ENCODE data around the gene DEFB108B.
"Not testable (repeated sequence)": the region's sequence is repeated elsewhere in the genome, so short reads cannot be mapped to it uniquely, and the experiment has no call there.

Gene DEFB108B

DNA sequence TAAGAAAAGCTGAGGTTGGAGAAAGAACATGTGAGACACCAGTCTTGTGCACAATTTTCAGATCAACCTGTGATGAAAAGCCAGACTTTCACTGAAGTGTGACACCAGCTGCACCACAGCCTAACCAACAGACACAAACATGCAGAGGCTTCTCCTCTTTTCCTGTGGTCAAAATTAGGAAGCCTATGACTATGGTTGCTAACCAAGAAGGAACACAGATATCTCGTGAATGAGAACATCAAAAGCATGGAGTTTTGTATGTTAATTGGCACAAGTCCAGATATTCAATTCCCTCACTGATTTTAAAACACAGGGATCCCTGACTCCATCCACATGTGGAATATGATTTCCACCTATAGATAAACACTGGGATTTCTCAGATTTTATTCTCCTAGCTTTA lies 11.5 kb upstream of the DEFB108B start:
- not testable (repeated sequence) for DNase-seq

DNA sequence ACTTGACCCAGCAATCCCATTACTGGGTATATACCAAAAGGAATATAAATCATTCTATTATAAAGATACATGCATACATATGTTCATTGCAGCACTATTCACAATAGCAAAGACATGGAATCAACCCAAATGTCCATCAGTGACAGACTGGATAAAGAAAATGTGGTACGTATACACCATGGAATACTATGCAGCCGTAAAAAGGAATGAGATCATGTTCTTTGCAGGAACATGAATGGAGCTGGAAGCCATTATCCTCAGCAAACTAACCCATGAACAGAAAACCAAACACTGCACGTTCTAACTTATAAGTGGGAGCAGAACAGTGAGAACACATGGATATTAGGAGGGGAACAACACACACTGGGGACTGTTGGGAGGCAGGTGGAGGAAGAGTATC lies 3.8 kb upstream of the DEFB108B start:
- not testable (repeated sequence) for DNase-seq

DNA sequence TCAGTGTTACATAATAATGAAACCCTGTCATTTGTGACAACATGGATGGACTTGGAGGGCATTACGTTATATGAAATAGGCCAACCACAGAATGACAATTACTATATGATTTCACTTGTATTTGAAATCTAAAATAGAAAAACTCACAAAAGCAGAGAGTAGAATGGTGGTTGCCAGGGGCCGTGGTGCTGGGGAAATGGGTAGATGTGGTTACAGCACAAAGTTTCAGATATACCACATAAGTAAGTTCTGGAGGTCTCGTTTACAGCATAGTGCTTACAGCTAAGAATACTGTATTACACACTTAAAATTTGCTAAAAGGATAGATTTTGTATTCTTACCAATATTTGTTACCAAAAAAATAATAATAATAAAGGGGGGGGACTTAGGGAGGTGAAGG lies 3.3 kb upstream of the DEFB108B start:
- DNase-seq: not testable (repeated sequence)

- not testable (repeated sequence) for DNase-seq
These were observed 9.7 kb downstream of the DEFB108B start for GRCh38 chr11:71842720-71843119.

GRCh38 chr11:71843355-71843754 lies 10.4 kb downstream of the DEFB108B start:
- DNase-seq: not testable (repeated sequence)

GRCh38 chr11:71843858-71844257 lies 10.9 kb downstream of the DEFB108B start:
- no peak for DNase-seq

DNA sequence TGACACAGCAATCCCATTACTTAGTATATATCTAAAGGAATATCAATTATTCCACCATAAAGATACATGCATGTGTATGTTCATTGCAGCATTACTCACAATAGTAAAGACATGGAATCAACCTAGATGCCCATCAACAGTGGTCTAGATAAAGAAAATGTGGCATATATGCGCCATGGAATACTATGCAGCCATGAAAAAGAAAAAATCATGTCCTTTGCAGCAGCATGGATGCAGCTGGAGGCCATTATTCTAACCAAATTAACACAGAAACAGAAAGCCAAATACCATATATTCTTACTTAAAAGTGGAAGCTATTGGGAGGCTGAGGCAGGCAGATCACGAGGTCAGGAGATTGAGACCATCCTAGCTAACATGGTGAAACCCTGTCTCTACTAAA lies 20.9 kb downstream of the DEFB108B start:
- DNase-seq: not testable (repeated sequence)

DNA sequence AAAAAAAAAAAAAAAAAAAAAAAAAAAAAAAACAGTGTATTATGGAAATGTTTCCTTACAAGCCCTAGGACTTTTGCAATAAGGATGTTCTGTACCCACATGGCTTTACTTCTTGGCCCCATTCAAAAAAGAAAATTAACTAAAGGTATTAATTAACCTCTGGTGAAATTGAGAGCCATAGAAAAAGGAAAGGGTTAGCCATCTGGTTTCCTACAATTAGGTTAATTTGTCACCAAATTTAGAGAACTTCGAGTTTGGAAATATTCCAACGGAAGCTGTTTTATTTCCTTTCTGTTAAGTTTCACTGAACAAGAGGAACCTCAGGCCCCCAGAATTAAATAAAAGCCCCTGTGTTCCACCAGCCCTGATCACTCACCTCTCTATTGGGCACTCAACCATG lies 22.9 kb downstream of the DEFB108B start:
- not testable (repeated sequence) for DNase-seq

DNA sequence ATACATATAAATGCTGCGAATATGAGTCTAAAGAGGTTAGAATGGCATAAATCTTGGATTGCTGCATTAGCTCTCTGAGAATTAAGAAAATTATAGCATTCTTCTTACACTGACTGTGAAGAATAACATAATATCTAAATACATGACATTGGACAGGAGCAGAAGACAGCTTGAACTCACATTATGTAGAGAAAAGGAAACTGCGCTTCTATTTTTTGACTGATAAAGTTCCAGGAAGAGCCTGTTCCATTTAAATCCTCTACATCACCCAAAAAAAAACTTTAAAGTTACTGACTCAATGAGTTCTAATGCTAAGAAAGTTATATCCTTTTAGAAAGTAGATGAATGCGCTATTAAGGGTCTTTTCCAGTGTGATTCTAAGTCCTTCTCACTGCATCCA lies 27.8 kb downstream of the DEFB108B start:
- not testable (repeated sequence) for DNase-seq

DNA sequence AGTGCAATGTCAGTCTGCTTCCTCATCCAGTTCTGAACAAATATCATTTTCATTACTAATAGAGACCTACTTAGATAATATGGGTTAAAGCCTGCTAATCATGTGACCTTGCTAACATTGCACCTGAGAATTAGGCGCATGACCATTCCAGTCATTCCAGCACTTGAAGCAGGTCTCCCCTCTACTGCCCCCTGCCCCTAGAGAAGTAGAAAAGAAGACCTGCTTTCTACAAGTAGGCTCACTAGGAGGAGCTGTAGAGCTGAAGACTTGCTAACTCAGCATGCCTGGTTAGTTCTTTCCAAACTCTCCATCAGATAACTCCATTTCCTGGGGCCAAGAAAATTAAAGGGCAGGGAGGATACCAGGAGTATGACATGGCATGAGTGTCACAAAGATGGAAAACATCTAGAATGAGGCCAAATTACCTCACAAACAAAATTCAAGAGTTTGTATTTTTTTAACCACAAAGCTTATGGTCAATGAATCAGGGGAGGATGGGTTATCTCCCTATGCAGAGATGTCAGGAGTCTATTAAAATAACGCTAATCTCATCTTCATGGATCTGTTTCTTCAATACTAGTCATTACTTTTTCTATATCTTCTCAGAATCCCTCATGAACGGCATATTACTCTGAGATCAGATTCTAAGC lies 31.1 kb downstream of the DEFB108B start:
- DNase-seq: peak; percentile 55 to 69

DNA sequence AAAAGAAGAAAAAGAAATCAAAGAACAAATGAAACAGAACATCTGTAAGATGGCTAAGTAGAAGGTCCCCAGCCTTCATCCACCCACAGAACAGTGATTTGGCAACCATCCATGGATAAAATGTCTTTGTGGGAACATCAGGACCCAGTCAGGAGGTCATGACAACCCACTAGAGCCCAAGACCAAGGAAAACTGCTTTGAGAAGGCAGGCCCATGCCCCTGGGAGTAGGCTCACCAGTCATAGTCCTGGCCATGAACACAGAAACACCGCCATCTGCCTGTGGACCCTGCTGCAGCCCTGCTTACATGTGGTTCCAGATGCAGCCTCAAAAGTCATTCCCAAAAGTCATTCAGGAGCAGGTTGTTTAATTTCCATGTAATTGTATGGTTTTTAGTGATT lies 34.2 kb downstream of the DEFB108B start:
- peak in 1 of 2 experiments; percentile 1 for DNase-seq

- DNase-seq: not testable (repeated sequence)
These were observed 36.9 kb downstream of the DEFB108B start for GRCh38 chr11:71869931-71870330.

DNA sequence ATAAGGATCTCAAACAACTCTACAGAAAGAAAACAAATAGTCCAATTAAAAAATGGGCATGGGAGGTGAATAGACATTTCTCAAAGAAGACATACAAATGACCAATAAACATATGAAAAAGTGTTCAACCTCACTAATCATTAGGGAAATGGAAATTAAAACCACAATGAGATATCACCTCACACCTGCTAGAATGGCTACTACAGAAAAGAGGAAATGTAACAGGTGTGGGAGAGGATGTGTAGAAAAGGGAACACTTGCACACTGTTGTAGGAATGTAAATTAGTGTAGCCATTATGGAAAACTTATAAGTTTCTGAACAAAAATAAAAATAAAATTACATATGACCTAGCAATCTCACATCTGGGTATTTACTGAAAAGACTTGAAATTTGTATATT lies 37.7 kb downstream of the DEFB108B start:
- not testable (repeated sequence) for DNase-seq

DNA sequence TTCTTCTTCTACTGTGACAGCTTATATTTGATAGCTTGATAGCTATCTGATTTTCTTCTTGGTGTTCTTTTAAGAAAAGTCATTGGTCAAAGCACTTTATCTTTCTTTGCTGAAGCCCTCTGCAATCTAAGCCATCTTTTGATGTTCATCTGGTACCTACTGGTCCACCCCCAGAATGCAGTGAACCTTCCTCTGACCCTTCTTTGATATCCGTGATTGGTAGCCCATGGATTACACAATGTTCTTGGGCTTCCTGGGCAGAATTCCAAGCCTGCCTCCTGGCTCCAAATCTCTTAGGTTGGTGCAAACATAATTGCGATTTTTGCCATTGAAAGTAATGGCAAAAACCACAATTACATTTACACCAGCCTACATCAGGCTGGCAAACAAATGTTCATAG lies 43.3 kb downstream of the DEFB108B start:
- DNase-seq: not testable (repeated sequence)

DNA sequence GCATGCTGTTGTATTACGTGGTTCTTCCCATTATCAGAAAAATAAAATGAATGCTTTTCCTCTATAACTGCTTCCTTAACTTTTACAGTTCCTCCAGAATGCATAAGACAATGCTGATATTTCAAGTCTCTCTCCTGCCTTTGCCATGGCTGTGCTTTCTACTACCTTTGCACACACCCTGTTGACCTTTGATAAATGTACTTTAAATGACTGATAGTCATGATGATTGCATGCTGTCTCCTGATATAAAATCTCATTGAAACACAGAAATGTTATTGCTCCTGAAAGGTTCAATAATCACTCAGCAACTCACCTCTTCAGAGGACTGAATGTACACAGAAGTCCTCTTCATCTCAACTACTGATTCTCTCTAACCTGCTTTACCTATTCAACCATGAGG lies 45.1 kb downstream of the DEFB108B start, which contains the start of gene DEFB131B:
DEFB131B (plus strand) TSS at position 395 of the 400 bp plus-strand sequence; CDS start at position 395, 0 bp downstream.
- DNase-seq: not testable (repeated sequence)

- not testable (repeated sequence) for DNase-seq
These were observed 52.8 kb downstream of the DEFB108B start for GRCh38 chr11:71885806-71886205.

Measured in SHP77 (cell line).